Activated CD8-positive, alpha-beta T cell treated with anti-CD3 and anti-CD28 coated beads, Interleukin-2, amount 10 ng/mL, durations not matched to agents 7 days and 5 days (primary cell): ENCODE data around the gene FBRSL1. TPM values are rescaled to one million over a fixed set of nuclear protein-coding genes. Genes with fewer than 3 reads are reported as not detected.

ENCODE experiments used
- ATAC-seq: fragments of 150-1000 bp; cut with Tn5 transposase; one replicate; pipeline ENCODE4 v1.10.0; 2021; ENCODE audit warnings: moderate library complexity
- CTCF ChIA-PET: fragments of 350-600 bp; sonication (Branson Sonifier 250); formaldehyde crosslinking; loops from one replicate; lab custom pipeline; 2021; ENCODE audit warnings: antibody characterized with exemption; lab: Charles Lee
- POLR2A ChIA-PET: fragments of 350-600 bp; sonication (Branson Sonifier 250); formaldehyde crosslinking; loops from one replicate; lab custom pipeline; 2021; ENCODE audit warnings: antibody characterized with exemption; lab: Charles Lee
- DNase-seq: peaks from one replicate; pipeline ENCODE4 v3.0.0-alpha.2; 2020
- H3K27ac Mint-ChIP-seq: one replicate; pipeline ENCODE4 v1.8.0; 2021; ENCODE audit warnings: mild to moderate bottlenecking, mixed read lengths
- H3K27me3 Mint-ChIP-seq: one replicate; pipeline ENCODE4 v1.8.0; 2021; ENCODE audit warnings: low read depth, mixed read lengths
- H3K36me3 Mint-ChIP-seq: one replicate; pipeline ENCODE4 v1.8.0; 2021; ENCODE audit warnings: low read depth, mixed read lengths
- H3K4me1 Mint-ChIP-seq: one replicate; pipeline ENCODE4 v1.8.0; 2021; ENCODE audit warnings: low read depth, mixed read lengths
- H3K4me3 Mint-ChIP-seq: one replicate; pipeline ENCODE4 v1.8.0; 2021; ENCODE audit warnings: mild to moderate bottlenecking, mixed read lengths
- H3K9me3 Mint-ChIP-seq: one replicate; pipeline ENCODE4 v1.8.0; 2022; ENCODE audit warnings: mixed read lengths; ENCODE audit not compliant: insufficient read depth
- total RNA-seq, 2 experiments: library from RNA; stranded (reverse); gene quantifications; one replicate each; pipeline ENCODE4 v1.2.3, GENCODE V29; 2021

FBRSL1 gene
- total RNA-seq, 2 experiments from 2014 or later = 51.2 to 58.5 TPM

GRCh38 chr12:132464820-132465219 lies 25.1 kb upstream of the FBRSL1 start:
- H3K4me1 Mint-ChIP-seq = peaks cover 25% of the 10 kb centered on the region
- no peak overlapping the region for H3K27ac Mint-ChIP-seq

GRCh38 chr12:132465269-132466190 lies 24.4 kb upstream of the FBRSL1 start:
- Mint-ChIP-seq H3K27me3 (peaks cover 6% of the 10 kb centered on the region), H3K9me3 (peaks cover 5% of the 10 kb centered on the region), H3K27ac (no peak overlapping the region), H3K4me1 (peaks cover 29% of the 10 kb centered on the region), H3K36me3 (peaks cover 4% of the 10 kb centered on the region), H3K4me3 (no peak overlapping the region)
- ATAC-seq (no peak), DNase-seq (no peak)
- ChIA-PET CTCF (no interaction called here), POLR2A (interaction anchor here (0.8 kb wide), 1 partner anchor 19 kb away, joined by 3 read pairs; no protein-coding TSS in a partner anchor)

More at GRCh38 chr12:132464820-132465219, 25.1 kb upstream of the FBRSL1 start:
- no peak overlapping the region for H3K4me3 Mint-ChIP-seq
- peaks cover 5% of the 10 kb centered on the region for H3K9me3 Mint-ChIP-seq
- POLR2A ChIA-PET = no interaction called here
- peaks cover 4% of the 10 kb centered on the region for H3K36me3 Mint-ChIP-seq
- ATAC-seq (no peak), DNase-seq (no peak)
- peaks cover 3% of the 10 kb centered on the region for H3K27me3 Mint-ChIP-seq
- CTCF ChIA-PET = no interaction called here

- no peak overlapping the region for H3K4me3 Mint-ChIP-seq
- ChIA-PET POLR2A (no interaction called here), CTCF (no interaction called here)
- DNase-seq (no peak), ATAC-seq (no peak)
- H3K27me3 Mint-ChIP-seq = peaks cover 6% of the 10 kb centered on the region
- H3K9me3 Mint-ChIP-seq = peaks cover 5% of the 10 kb centered on the region
- H3K4me1 Mint-ChIP-seq = peaks cover 36% of the 10 kb centered on the region
- no peak overlapping the region for H3K27ac Mint-ChIP-seq
- H3K36me3 Mint-ChIP-seq = peaks cover 4% of the 10 kb centered on the region
These were observed 23.4 kb upstream of the FBRSL1 start for GRCh38 chr12:132466241-132467201.

- no peaks in the 10 kb centered on the region for H3K9me3 Mint-ChIP-seq
- peaks cover 6% of the 10 kb centered on the region for H3K27me3 Mint-ChIP-seq
- H3K4me3 Mint-ChIP-seq = no peak overlapping the region
- DNase-seq (no peak), ATAC-seq (no peak)
- peaks cover 38% of the 10 kb centered on the region for H3K4me1 Mint-ChIP-seq
- peaks cover 4% of the 10 kb centered on the region for H3K36me3 Mint-ChIP-seq
- ChIA-PET CTCF (no interaction called here), POLR2A (no interaction called here)
- no peak overlapping the region for H3K27ac Mint-ChIP-seq
These were observed 22.4 kb upstream of the FBRSL1 start for GRCh38 chr12:132467511-132467910.

GRCh38 chr12:132469423-132469822 lies 20.5 kb upstream of the FBRSL1 start:
- H3K36me3 Mint-ChIP-seq = peaks cover 4% of the 10 kb centered on the region
- peaks cover 6% of the 10 kb centered on the region for H3K27me3 Mint-ChIP-seq
- ATAC-seq (peak; percentile 37), DNase-seq (no peak)
- ChIA-PET CTCF (interaction anchor here (0.9 kb wide), 1 partner anchor 34 kb away, joined by 3 read pairs; no protein-coding TSS in a partner anchor), POLR2A (interaction anchor here (1.0 kb wide), 1 partner anchor 22 kb away, joined by 3 read pairs; no protein-coding TSS in a partner anchor)
- H3K9me3 Mint-ChIP-seq = no peaks in the 10 kb centered on the region
- H3K27ac Mint-ChIP-seq = peak overlapping the region; percentile 35
- H3K4me3 Mint-ChIP-seq = peak overlapping the region; percentile 56
- peaks cover 35% of the 10 kb centered on the region for H3K4me1 Mint-ChIP-seq

GRCh38 chr12:132470397-132470796 lies 19.6 kb upstream of the FBRSL1 start:
- ChIA-PET POLR2A (no interaction called here), CTCF (no interaction called here)
- H3K9me3 Mint-ChIP-seq = no peaks in the 10 kb centered on the region
- DNase-seq (no peak), ATAC-seq (no peak)
- peaks cover 6% of the 10 kb centered on the region for H3K27me3 Mint-ChIP-seq
- peaks cover 36% of the 10 kb centered on the region for H3K4me1 Mint-ChIP-seq
- peaks cover 4% of the 10 kb centered on the region for H3K36me3 Mint-ChIP-seq
- H3K4me3 Mint-ChIP-seq = no peak overlapping the region
- H3K27ac Mint-ChIP-seq = no peak overlapping the region

- Mint-ChIP-seq H3K36me3 (peaks cover 7% of the 10 kb centered on the region), H3K9me3 (no peaks in the 10 kb centered on the region), H3K27me3 (peaks cover 6% of the 10 kb centered on the region), H3K4me3 (no peak overlapping the region), H3K4me1 (peaks cover 43% of the 10 kb centered on the region), H3K27ac (peak overlapping the region; percentile 82)
- ChIA-PET POLR2A (no interaction called here), CTCF (no interaction called here)
- ATAC-seq (peak; percentile 26), DNase-seq (no peak)
These were observed 18.7 kb upstream of the FBRSL1 start for GRCh38 chr12:132471011-132471857.

- ChIA-PET CTCF (no interaction called here), POLR2A (no interaction called here)
- Mint-ChIP-seq H3K36me3 (peaks cover 7% of the 10 kb centered on the region), H3K4me3 (no peak overlapping the region), H3K27ac (peak overlapping the region; percentile 83), H3K27me3 (peaks cover 6% of the 10 kb centered on the region), H3K9me3 (no peaks in the 10 kb centered on the region), H3K4me1 (peaks cover 50% of the 10 kb centered on the region)
- ATAC-seq (no peak), DNase-seq (no peak)
These were observed 18.1 kb upstream of the FBRSL1 start for GRCh38 chr12:132471858-132472255.

GRCh38 chr12:132472386-132472785 lies 17.6 kb upstream of the FBRSL1 start:
- ChIA-PET POLR2A (interaction anchor here (1.1 kb wide), 1 partner anchor 17 kb away, joined by 3 read pairs; no protein-coding TSS in a partner anchor), CTCF (no interaction called here)
- Mint-ChIP-seq H3K36me3 (peaks cover 7% of the 10 kb centered on the region), H3K4me1 (peaks cover 55% of the 10 kb centered on the region), H3K27me3 (peaks cover 6% of the 10 kb centered on the region), H3K9me3 (no peaks in the 10 kb centered on the region), H3K27ac (peak overlapping the region; percentile 83), H3K4me3 (peak overlapping the region; percentile 69)
- DNase-seq (no peak), ATAC-seq (no peak)

- ChIA-PET POLR2A (no interaction called here), CTCF (no interaction called here)
- H3K36me3 Mint-ChIP-seq = peaks cover 4% of the 10 kb centered on the region
- H3K4me3 Mint-ChIP-seq = peak overlapping the region; percentile 55
- ATAC-seq = peak; percentile 28
- no peaks in the 10 kb centered on the region for H3K9me3 Mint-ChIP-seq
- no peak overlapping the region for H3K27ac Mint-ChIP-seq
- DNase-seq = no peak
- peaks cover 4% of the 10 kb centered on the region for H3K27me3 Mint-ChIP-seq
- H3K4me1 Mint-ChIP-seq = peaks cover 48% of the 10 kb centered on the region
These were observed 15.7 kb upstream of the FBRSL1 start for GRCh38 chr12:132474237-132474741.
